Measurements from ENCODE around the gene NUB1.
"Not testable (repeated sequence)": the region's sequence is repeated elsewhere in the genome, so short reads cannot be mapped to it uniquely, and the experiment has no call there.

Gene NUB1

GRCh38 chr7:151341357-151342101, at the start of gene NUB1:
TSS of gene NUB1 (plus strand) at chr7:151341812. CDS start at chr7:151345350, 3,538 bp downstream.
- no peak for TF ChIP-seq ZNF274 (IDR thresholded peaks at IDR 0.05; ENCODE audit: low read depth, low read length)
- peak within 1 kb of the TSS; percentile 93 for H3K4me3 ChIP-seq (ENCODE audit: low read length)

GRCh38 chr7:151292850-151293249, 48.8 kb upstream of the NUB1 start:
- no peak overlapping the region for H3K4me3 ChIP-seq (ENCODE audit: low read length)
- no peak for TF ChIP-seq ZNF274 (IDR thresholded peaks at IDR 0.05; ENCODE audit: low read depth, low read length)

- TF ChIP-seq ZNF274 (IDR thresholded peaks at IDR 0.05; ENCODE audit: low read depth, low read length) = no peak
- H3K4me3 ChIP-seq (ENCODE audit: low read length) = no peak overlapping the region
These were observed 45.2 kb upstream of the NUB1 start for GRCh38 chr7:151296202-151296992.

GRCh38 chr7:151298765-151299164, 42.8 kb upstream of the NUB1 start:
- no peak overlapping the region for H3K4me3 ChIP-seq (ENCODE audit: low read length)
- no peak for TF ChIP-seq ZNF274 (IDR thresholded peaks at IDR 0.05; ENCODE audit: low read depth, low read length)

- no peak for TF ChIP-seq ZNF274 (IDR thresholded peaks at IDR 0.05; ENCODE audit: low read depth, low read length)
- H3K4me3 ChIP-seq (ENCODE audit: low read length) = no peak overlapping the region
These were observed 42.1 kb upstream of the NUB1 start for GRCh38 chr7:151299530-151299929.

GRCh38 chr7:151299940-151300645, 41.5 kb upstream of the NUB1 start:
- no peak for TF ChIP-seq ZNF274 (IDR thresholded peaks at IDR 0.05; ENCODE audit: low read depth, low read length)
- no peak overlapping the region for H3K4me3 ChIP-seq (ENCODE audit: low read length)

GRCh38 chr7:151301471-151302462, 39.8 kb upstream of the NUB1 start:
- no peak overlapping the region for H3K4me3 ChIP-seq (ENCODE audit: low read length)
- no peak for TF ChIP-seq ZNF274 (IDR thresholded peaks at IDR 0.05; ENCODE audit: low read depth, low read length)

- H3K4me3 ChIP-seq (ENCODE audit: low read length) = not testable (repeated sequence)
These were observed 37.4 kb upstream of the NUB1 start for GRCh38 chr7:151304251-151304650.

- TF ChIP-seq ZNF274 (IDR thresholded peaks at IDR 0.05; ENCODE audit: low read depth, low read length) = no peak
- H3K4me3 ChIP-seq (ENCODE audit: low read length) = no peak overlapping the region
These were observed 36.8 kb upstream of the NUB1 start for GRCh38 chr7:151304856-151305255.

- no peak for TF ChIP-seq ZNF274 (IDR thresholded peaks at IDR 0.05; ENCODE audit: low read depth, low read length)
- H3K4me3 ChIP-seq (ENCODE audit: low read length) = no peak overlapping the region
These were observed 35.2 kb upstream of the NUB1 start for GRCh38 chr7:151306374-151306773.

- no peak overlapping the region for H3K4me3 ChIP-seq (ENCODE audit: low read length)
- no peak for TF ChIP-seq ZNF274 (IDR thresholded peaks at IDR 0.05; ENCODE audit: low read depth, low read length)
These were observed 34.8 kb upstream of the NUB1 start for GRCh38 chr7:151306860-151307259.

GRCh38 chr7:151307536-151307935, 34.1 kb upstream of the NUB1 start:
- TF ChIP-seq ZNF274 (IDR thresholded peaks at IDR 0.05; ENCODE audit: low read depth, low read length) = no peak
- no peak overlapping the region for H3K4me3 ChIP-seq (ENCODE audit: low read length)

- TF ChIP-seq ZNF274 (IDR thresholded peaks at IDR 0.05; ENCODE audit: low read depth, low read length) = no peak
- H3K4me3 ChIP-seq (ENCODE audit: low read length) = no peak overlapping the region
These were observed 33.4 kb upstream of the NUB1 start for GRCh38 chr7:151308256-151308655.
